T-cell (primary cell): Measurements from ENCODE around the gene MOBP. TPM values are rescaled to one million over a fixed set of nuclear protein-coding genes. Genes with fewer than 3 reads are reported as not detected.

Experiments
- ATAC-seq, 4 experiments: fragments of 200-7000 bp in 3 of 4; fragments of 150-1000 bp in 1 of 4; cut with Tn5 transposase; replicated peaks in 1 of 4; 1 replicate in 3 of 4; 2 replicates in 1 of 4; pipeline ENCODE4 v1.10.0; 2021; ENCODE audit warnings: moderate library complexity in 3 of 4, mild to moderate bottlenecking in 2 of 4, moderate number of reproducible peaks in 1 of 4
- CTCF ChIA-PET, 2 donors: fragments of 300-600 bp; sonication (Branson Sonifier 250); formaldehyde crosslinking; loops; one replicate each; lab custom pipeline; 2022; ENCODE audit warnings: antibody characterized with exemption in 2 of 2; lab: Charles Lee
- POLR2A ChIA-PET, 2 donors: fragments of 300-600 bp; sonication (Branson Sonifier 250); formaldehyde crosslinking; loops; one replicate each; lab custom pipeline; 2022; ENCODE audit warnings: antibody characterized with exemption in 2 of 2; lab: Charles Lee
- DNase-seq, 35 experiments: peaks; one replicate each; pipeline versions ENCODE4 v3.0.0 to v3.0.0-alpha.2; 2013 to 2023
- H3K27ac ChIP-seq: one replicate; pipeline ENCODE4 v1.5.1; 2013; ENCODE audit warnings: low read length
- H3K27me3 ChIP-seq, 2 experiments: replicated peaks in 1 of 2; 1 replicate in 1 of 2; 2 replicates in 1 of 2; pipeline versions ENCODE4 v1.6.1 to v1.7.0; 2013; ENCODE audit warnings: low read length in 1 of 2, mixed read lengths in 1 of 2; ENCODE audit not compliant: control insufficient read depth in 2 of 2, insufficient read depth in 2 of 2; ENCODE audit errors: extremely low read depth in 1 of 2
- H3K36me3 ChIP-seq, 2 donors: 1 replicate in 1 of 2; 2 replicates in 1 of 2; pipeline versions ENCODE4 v1.6.1 to v1.7.0; 2013; ENCODE audit warnings: low read length in 1 of 2; ENCODE audit not compliant: control insufficient read depth in 2 of 2, insufficient read depth in 1 of 2; ENCODE audit errors: extremely low read depth in 1 of 2
- H3K4me1 ChIP-seq, 2 experiments: 1 replicate in 1 of 2; 2 replicates in 1 of 2; pipeline versions ENCODE4 v1.6.1 to v1.7.0; 2013; ENCODE audit warnings: low read length in 2 of 2, mixed read lengths in 1 of 2; ENCODE audit not compliant: insufficient read depth in 2 of 2, control insufficient read depth in 1 of 2; ENCODE audit errors: extremely low read depth in 1 of 2
- H3K4me3 ChIP-seq, 2 donors: 1 replicate in 1 of 2; 2 replicates in 1 of 2; pipeline versions ENCODE4 v1.5.1 to v1.7.0; 2013; ENCODE audit warnings: mild to moderate bottlenecking in 2 of 2, low read length in 1 of 2, moderate library complexity in 1 of 2; ENCODE audit not compliant: control insufficient read depth in 1 of 2; ENCODE audit errors: extremely low read depth in 1 of 2
- H3K9me3 ChIP-seq: 2 replicates; pipeline ENCODE4 v1.7.0; 2013
- H3K27ac Mint-ChIP-seq, 2 donors: one replicate each; pipeline ENCODE4 v1.8.0; 2020 to 2021; ENCODE audit warnings: mild to moderate bottlenecking in 2 of 2, mixed read lengths in 2 of 2
- H3K27me3 Mint-ChIP-seq, 2 donors: one replicate each; pipeline ENCODE4 v1.8.0; 2021 to 2022; ENCODE audit warnings: mixed read lengths in 2 of 2
- H3K36me3 Mint-ChIP-seq: one replicate; pipeline ENCODE4 v1.8.0; 2021; ENCODE audit warnings: mixed read lengths
- H3K4me1 Mint-ChIP-seq, 3 donors: one replicate each; pipeline ENCODE4 v1.8.0; 2020 to 2022; ENCODE audit warnings: mixed read lengths in 3 of 3, mild to moderate bottlenecking in 1 of 3
- H3K4me3 Mint-ChIP-seq, 3 donors: one replicate each; pipeline ENCODE4 v1.8.0; 2020 to 2022; ENCODE audit warnings: mild to moderate bottlenecking in 3 of 3, mixed read lengths in 3 of 3, moderate library complexity in 3 of 3
- H3K9me3 Mint-ChIP-seq, 3 donors: one replicate each; pipeline ENCODE4 v1.8.0; 2020 to 2022; ENCODE audit warnings: mixed read lengths in 3 of 3
- WGBS: methylation state at CpG from one replicate; pipeline ENCODE4 v1.1.5; 2013; ENCODE audit warnings: missing lambda C conversion rate; ENCODE audit not compliant: insufficient coverage; 5-methylcytosine and 5-hydroxymethylcytosine counted together
- total RNA-seq, 35 experiments: library from RNA in 6 of 35; stranded (reverse) in 6 of 35; fragments of 120-200 nt in 1 of 35; gene quantifications; one replicate each; pipeline versions ENCODE4 v1.2.1 to v1.2.4 and lab custom pipeline; 2013 to 2026

Gene MOBP
- total RNA-seq, 5 donors from 2014 or later (not counting 1 experiment from before 2014, with no cell fraction given), result 0.20 TPM; not detected in 4

DNA sequence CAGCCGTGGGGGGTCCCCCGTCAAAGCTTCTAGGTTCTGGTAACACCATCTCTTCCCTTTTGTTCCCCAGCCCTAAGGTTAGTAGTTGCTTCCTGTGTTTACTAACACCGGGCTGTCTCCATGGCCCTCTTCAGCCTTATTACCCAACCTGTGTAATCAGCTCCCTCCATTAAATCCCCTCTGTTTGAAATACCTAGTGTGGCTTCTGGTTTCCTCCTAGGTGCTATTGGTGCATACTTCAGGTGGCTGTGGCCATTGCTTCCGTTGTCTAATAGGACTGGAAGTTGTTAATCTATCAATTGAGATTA lies 35.3 kb downstream of the MOBP start:
- CTCF ChIA-PET, result no interaction called here
- Mint-ChIP-seq H3K4me1 (peaks cover 0 to 6% (median 5%) of the 10 kb centered on the region in 3 donors), H3K9me3 (no peaks in the 10 kb centered on the region), H3K36me3 (no peaks in the 10 kb centered on the region), H3K27ac (no peak overlapping the region), H3K27me3 (peaks cover 35 to 41% of the 10 kb centered on the region in 2 donors), H3K4me3 (no peak overlapping the region)
- no peaks in the 10 kb centered on the region for H3K4me1 ChIP-seq
- ATAC-seq (no peak), DNase-seq (no peak)
- H3K27me3 ChIP-seq, result peaks cover 7 to 24% of the 10 kb centered on the region in 2 experiments
- no peaks in the 10 kb centered on the region for H3K9me3 ChIP-seq
- no peaks in the 10 kb centered on the region for H3K36me3 ChIP-seq
- H3K27ac ChIP-seq, result no peak overlapping the region
- WGBS, result 34% methylated on average over 3 of the region's 4 CpGs
- POLR2A ChIA-PET, result no interaction called here
- no peak overlapping the region for H3K4me3 ChIP-seq

DNA sequence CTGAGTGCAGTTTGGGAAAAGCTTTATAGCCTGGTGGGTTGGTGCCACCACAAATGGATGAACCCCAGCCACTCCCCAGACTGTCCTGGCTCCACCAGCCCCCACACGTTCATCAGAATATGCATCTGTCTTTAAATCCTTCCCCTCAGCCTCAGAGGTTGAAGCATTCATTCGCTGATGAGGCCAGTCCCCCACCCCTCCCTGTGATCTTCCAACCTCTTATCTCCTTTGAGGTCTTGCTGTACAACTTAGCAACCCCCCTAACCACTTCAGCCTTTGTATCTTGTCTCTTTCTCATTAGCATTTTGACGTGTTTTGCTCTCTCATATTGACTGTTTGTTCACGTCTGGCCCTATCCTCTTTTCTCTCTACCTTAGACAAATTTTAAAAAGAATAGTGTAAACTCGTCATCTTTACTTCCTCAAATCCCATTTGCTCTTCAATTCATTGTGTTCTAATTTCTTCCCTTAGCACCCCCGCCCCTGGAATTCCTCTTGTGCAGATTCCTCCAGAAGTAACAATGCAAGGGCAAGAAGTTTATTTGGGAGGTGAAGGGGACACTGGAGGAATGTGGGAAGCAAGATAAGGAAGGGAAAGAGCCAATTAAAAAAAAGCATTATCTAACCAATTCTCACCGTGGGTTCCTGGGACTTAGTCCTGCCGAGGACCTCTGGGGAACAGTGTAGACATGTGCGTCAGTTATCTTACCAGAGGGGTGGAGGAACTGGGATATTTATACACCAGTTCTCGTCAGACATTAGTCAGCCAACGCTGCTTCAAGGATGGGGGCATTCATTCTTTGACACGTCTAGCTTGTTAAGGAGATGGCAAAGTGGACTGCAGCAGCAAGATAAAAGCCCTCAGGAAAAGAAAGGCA lies 38.6 kb downstream of the MOBP start:
- H3K27me3 ChIP-seq, result peaks cover 7 to 22% of the 10 kb centered on the region in 2 experiments
- Mint-ChIP-seq H3K9me3 (no peaks in the 10 kb centered on the region), H3K36me3 (no peaks in the 10 kb centered on the region), H3K4me1 (peaks cover 0 to 3% (median 2%) of the 10 kb centered on the region in 3 donors), H3K27me3 (peaks cover 21 to 22% of the 10 kb centered on the region in 2 donors), H3K27ac (no peak overlapping the region), H3K4me3 (no peak overlapping the region)
- ChIA-PET CTCF (interaction anchor here in 1 of 2 donors (0.6 kb wide), 1 partner anchor 1235 kb away, joined by 3 read pairs; no protein-coding TSS in a partner anchor), POLR2A (no interaction called here)
- no peaks in the 10 kb centered on the region for H3K4me1 ChIP-seq
- ATAC-seq (no peak), DNase-seq (no peak)
- no peaks in the 10 kb centered on the region for H3K36me3 ChIP-seq
- 64% methylated on average over 7 of the region's 12 CpGs for WGBS
- H3K27ac ChIP-seq, result no peak overlapping the region
- H3K4me3 ChIP-seq, result no peak overlapping the region
- H3K9me3 ChIP-seq, result no peaks in the 10 kb centered on the region

- ATAC-seq, result no peak
Measured at GRCh38 chr3:39506863-39507262, 39.4 kb downstream of the MOBP start.

GRCh38 chr3:39513791-39514369 lies 46.4 kb downstream of the MOBP start:
- Histone ChIP-seq H3K4me1 (no peaks in the 10 kb centered on the region), H3K27ac (no peak overlapping the region), H3K36me3 (no peaks in the 10 kb centered on the region), H3K9me3 (no peaks in the 10 kb centered on the region), H3K4me3 (no peak overlapping the region), H3K27me3 (peaks cover 0 to 13% of the 10 kb centered on the region in 2 experiments)
- no peak for DNase-seq
- Mint-ChIP-seq H3K36me3 (no peaks in the 10 kb centered on the region), H3K9me3 (no peaks in the 10 kb centered on the region), H3K27ac (no peak overlapping the region), H3K4me3 (no peak overlapping the region), H3K27me3 (peaks cover 10 to 25% of the 10 kb centered on the region in 2 donors), H3K4me1 (no peaks in the 10 kb centered on the region)
- ChIA-PET CTCF (no interaction called here), POLR2A (no interaction called here)
- WGBS, result 60% methylated on average over 1 of the region's 3 CpGs
- no peak for ATAC-seq

More at GRCh38 chr3:39506863-39507262, 39.4 kb downstream of the MOBP start:
- WGBS, result no CpG with 5 or more reads among the region's 1 CpG
- ChIA-PET POLR2A (no interaction called here), CTCF (no interaction called here)
- Mint-ChIP-seq H3K27ac (no peak overlapping the region), H3K36me3 (no peaks in the 10 kb centered on the region), H3K27me3 (peaks cover 15 to 17% of the 10 kb centered on the region in 2 donors), H3K4me1 (peaks cover 0 to 3% (median 2%) of the 10 kb centered on the region in 3 donors), H3K9me3 (no peaks in the 10 kb centered on the region), H3K4me3 (no peak overlapping the region)
- Histone ChIP-seq H3K9me3 (no peaks in the 10 kb centered on the region), H3K4me1 (no peaks in the 10 kb centered on the region), H3K27ac (no peak overlapping the region), H3K4me3 (no peak overlapping the region), H3K27me3 (peaks cover 7 to 20% of the 10 kb centered on the region in 2 experiments), H3K36me3 (no peaks in the 10 kb centered on the region)
- no peak for DNase-seq

DNA sequence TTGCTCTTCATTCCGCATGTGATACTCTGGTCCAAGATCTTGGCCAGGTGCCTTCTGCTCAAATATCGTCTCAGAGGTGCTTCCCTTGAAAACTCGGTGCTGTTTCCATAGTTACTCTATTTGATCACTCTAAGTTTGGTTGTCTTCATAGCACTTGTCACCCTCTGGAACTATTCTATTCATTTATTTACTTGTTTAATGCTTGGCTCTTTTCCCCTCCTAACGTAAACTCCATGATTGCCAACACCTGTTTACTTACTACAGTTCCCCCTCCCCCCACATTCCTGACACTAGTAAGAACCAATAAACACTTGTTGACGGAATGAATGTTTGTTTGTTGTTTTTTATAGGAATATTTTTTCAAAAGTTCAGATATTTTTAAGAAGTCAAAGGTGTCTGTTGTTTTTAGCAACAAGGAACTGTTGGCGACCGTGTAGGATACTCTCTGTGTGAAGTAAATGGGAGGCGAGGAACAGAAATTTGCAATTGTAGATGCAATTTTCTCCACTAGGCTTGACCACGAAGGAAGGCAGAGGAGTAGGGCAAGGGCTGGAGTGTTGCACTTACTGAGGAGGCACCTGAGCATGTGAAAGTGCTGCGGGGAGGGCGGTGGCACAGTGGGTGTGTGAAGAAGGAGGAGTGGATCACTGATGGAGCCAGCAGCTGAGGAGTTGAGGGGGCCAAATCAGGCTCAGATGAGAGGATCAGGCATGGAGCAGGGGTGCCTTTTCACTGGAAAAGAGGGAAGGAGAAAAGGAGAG lies 48.4 kb downstream of the MOBP start:
- 82% methylated on average over 9 of the region's 11 CpGs for WGBS
- H3K9me3 Mint-ChIP-seq, result no peaks in the 10 kb centered on the region
- CTCF ChIA-PET, result no interaction called here
- Histone ChIP-seq H3K27ac (no peak overlapping the region), H3K27me3 (peaks cover 0 to 13% of the 10 kb centered on the region in 2 experiments), H3K4me1 (no peaks in the 10 kb centered on the region), H3K4me3 (no peak overlapping the region), H3K9me3 (no peaks in the 10 kb centered on the region), H3K36me3 (no peaks in the 10 kb centered on the region)
- ATAC-seq (no peak), DNase-seq (no peak)
- H3K4me1 Mint-ChIP-seq, result no peaks in the 10 kb centered on the region
- H3K4me3 Mint-ChIP-seq, result no peak overlapping the region
- no peaks in the 10 kb centered on the region for H3K36me3 Mint-ChIP-seq
- no peak overlapping the region for H3K27ac Mint-ChIP-seq
- POLR2A ChIA-PET, result no interaction called here
- peaks cover 18 to 36% of the 10 kb centered on the region in 2 donors for H3K27me3 Mint-ChIP-seq

- Mint-ChIP-seq H3K27me3 (peaks cover 17 to 40% of the 10 kb centered on the region in 2 donors), H3K27ac (no peak overlapping the region), H3K9me3 (peaks cover under 1 to 2% (median under 1%) of the 10 kb centered on the region in 3 donors), H3K36me3 (no peaks in the 10 kb centered on the region), H3K4me3 (no peak overlapping the region), H3K4me1 (no peaks in the 10 kb centered on the region)
- H3K4me3 ChIP-seq, result no peak overlapping the region
- no peaks in the 10 kb centered on the region for H3K4me1 ChIP-seq
- no peak overlapping the region for H3K27ac ChIP-seq
- H3K27me3 ChIP-seq, result peaks cover 0 to 8% of the 10 kb centered on the region in 2 experiments
- ChIA-PET CTCF (no interaction called here), POLR2A (interaction anchor here in 1 of 2 donors (0.7 kb wide), 1 partner anchor 46 kb away, joined by 7 read pairs; no protein-coding TSS in a partner anchor)
- no CpG with 5 or more reads among the region's 2 CpGs for WGBS
- ATAC-seq (no peak), DNase-seq (no peak)
- no peaks in the 10 kb centered on the region for H3K9me3 ChIP-seq
- H3K36me3 ChIP-seq, result no peaks in the 10 kb centered on the region
Measured at GRCh38 chr3:39519103-39519502, 51.6 kb downstream of the MOBP start.
